Measurements from ENCODE around the gene SLC9A5. TPM values are rescaled to one million over a fixed set of nuclear protein-coding genes. Genes with fewer than 3 reads are reported as not detected.

SLC9A5 gene
- total and polyA plus RNA-seq, 2 donors: 0.09 to 1.1 TPM

DNA sequence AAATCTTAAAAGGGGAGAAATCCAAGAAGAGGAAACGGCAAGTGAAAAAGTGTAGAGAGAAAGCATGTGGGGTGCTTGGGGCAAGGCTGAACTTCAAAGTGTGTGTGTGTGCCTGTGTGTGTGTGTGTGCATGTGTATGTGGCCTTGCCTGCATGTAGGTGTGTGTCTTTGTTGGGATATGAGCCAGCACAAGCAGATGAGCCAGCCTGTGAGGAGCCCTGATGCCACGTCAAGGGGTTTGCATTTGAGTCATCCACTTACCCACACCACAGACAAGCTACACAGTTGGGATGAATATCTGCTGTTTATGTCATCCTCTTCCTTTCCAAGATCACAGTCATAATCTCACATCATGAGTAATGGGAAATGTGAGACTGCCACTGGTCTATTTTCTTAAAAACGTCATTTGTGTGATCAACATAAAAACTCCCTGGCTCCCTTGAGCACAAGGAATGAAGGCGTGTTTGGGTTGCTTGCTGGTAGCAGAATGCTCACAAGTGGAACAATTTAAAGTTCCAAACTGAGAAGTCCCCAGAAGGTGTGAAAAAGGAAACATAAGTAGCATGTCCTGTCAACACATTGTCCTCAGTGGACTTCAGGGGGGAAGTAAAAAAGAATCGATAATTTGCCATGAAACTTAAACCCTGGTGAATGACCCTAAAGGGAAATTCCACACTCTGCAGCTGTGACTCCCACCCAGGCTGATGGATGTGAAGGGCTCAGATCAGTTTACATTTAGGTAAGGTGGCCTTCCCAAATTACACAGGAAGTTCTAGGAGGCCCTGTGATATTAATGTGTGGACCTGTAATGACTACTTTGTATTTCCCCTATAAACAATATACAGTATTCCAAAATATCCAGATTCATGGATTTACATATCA is 63.1 kb downstream of the SLC9A5 start:
- 88% methylated on average over 5 of the region's 5 CpGs for WGBS
- Histone ChIP-seq H3K36me3 (ENCODE audit: control insufficient read depth in 2 of 2, insufficient read depth in 2 of 2, low read length in 1 of 2) (no peaks in the 10 kb centered on the region), H3K27ac (ENCODE audit: low read depth in 1 of 2, low read length in 1 of 2) (peak overlapping the region; percentile 8 to 32), H3K27me3 (ENCODE audit: control insufficient read depth in 2 of 2, insufficient read depth in 1 of 2, low read length in 1 of 2) (no peaks in the 10 kb centered on the region), H3K4me3 (ENCODE audit: low read length in 2 of 2) (no peak overlapping the region), H3K4me1 (ENCODE audit: control insufficient read depth in 2 of 2, insufficient read depth in 2 of 2, low read length in 2 of 2) (no peaks in the 10 kb centered on the region), H3K9me3 (ENCODE audit: control insufficient read depth in 2 of 2, insufficient read depth in 1 of 2, low read length in 1 of 2) (peaks cover 0 to 3% of the 10 kb centered on the region in 2 donors)
- DNase-seq (ENCODE audit: low read depth in 6 of 9, low spot score in 9 of 9): peak in 1 of 9 donors; percentile 13

GRCh38 chr16:67312719-67313118 is 63.9 kb downstream of the SLC9A5 start:
- no peaks in the 10 kb centered on the region for H3K36me3 ChIP-seq (ENCODE audit: control insufficient read depth in 2 of 2, insufficient read depth in 2 of 2, low read length in 1 of 2)
- H3K4me3 ChIP-seq (ENCODE audit: low read length in 2 of 2): no peak overlapping the region
- no peaks in the 10 kb centered on the region for H3K27me3 ChIP-seq (ENCODE audit: control insufficient read depth in 2 of 2, insufficient read depth in 1 of 2, low read length in 1 of 2)
- no peak overlapping the region for H3K27ac ChIP-seq (ENCODE audit: low read depth in 1 of 2, low read length in 1 of 2)
- H3K9me3 ChIP-seq (ENCODE audit: control insufficient read depth in 2 of 2, insufficient read depth in 1 of 2, low read length in 1 of 2): peaks cover 0 to 3% of the 10 kb centered on the region in 2 donors
- no peak for DNase-seq (ENCODE audit: low read depth in 6 of 9, low spot score in 9 of 9)
- H3K4me1 ChIP-seq (ENCODE audit: control insufficient read depth in 2 of 2, insufficient read depth in 2 of 2, low read length in 2 of 2): no peaks in the 10 kb centered on the region

- no peaks in the 10 kb centered on the region for H3K27me3 ChIP-seq (ENCODE audit: control insufficient read depth in 2 of 2, insufficient read depth in 1 of 2, low read length in 1 of 2)
Measured at GRCh38 chr16:67317853-67318252, 69.1 kb downstream of the SLC9A5 start.

More at GRCh38 chr16:67317853-67318252, 69.1 kb downstream of the SLC9A5 start:
- no peak overlapping the region for H3K4me3 ChIP-seq (ENCODE audit: low read length in 2 of 2)
- DNase-seq (ENCODE audit: low read depth in 6 of 9, low spot score in 9 of 9): no peak
- H3K36me3 ChIP-seq (ENCODE audit: control insufficient read depth in 2 of 2, insufficient read depth in 2 of 2, low read length in 1 of 2): no peaks in the 10 kb centered on the region
- no peaks in the 10 kb centered on the region for H3K9me3 ChIP-seq (ENCODE audit: control insufficient read depth in 2 of 2, insufficient read depth in 1 of 2, low read length in 1 of 2)
- no peaks in the 10 kb centered on the region for H3K4me1 ChIP-seq (ENCODE audit: control insufficient read depth in 2 of 2, insufficient read depth in 2 of 2, low read length in 2 of 2)
- no peak overlapping the region for H3K27ac ChIP-seq (ENCODE audit: low read depth in 1 of 2, low read length in 1 of 2)

Other genes with a start within 250 kb of the SLC9A5 start
- 54.3 TPM for gene CBFB, start 219.8 kb upstream of the SLC9A5 start, total RNA-seq
- 49.4 TPM for gene CBFB, start 219.8 kb upstream of the SLC9A5 start, polyA plus RNA-seq
- gene PHAF1, start 139.0 kb upstream of the SLC9A5 start, total RNA-seq: 7.7 TPM
- 12.0 TPM for gene PHAF1, start 139.0 kb upstream of the SLC9A5 start, polyA plus RNA-seq
- gene B3GNT9, start 98.0 kb upstream of the SLC9A5 start, total RNA-seq: 1.3 TPM
- 3.2 TPM for gene B3GNT9, start 98.0 kb upstream of the SLC9A5 start, polyA plus RNA-seq
- gene TRADD, start 89.1 kb upstream of the SLC9A5 start, total RNA-seq: 12.5 TPM
- gene TRADD, start 89.1 kb upstream of the SLC9A5 start, polyA plus RNA-seq: 33.9 TPM
- gene FBXL8, start 89.0 kb upstream of the SLC9A5 start, total RNA-seq: 2.0 TPM
- 12.0 TPM for gene FBXL8, start 89.0 kb upstream of the SLC9A5 start, polyA plus RNA-seq
- gene HSF4, start 84.2 kb upstream of the SLC9A5 start, total RNA-seq: 4.1 TPM
- gene HSF4, start 84.2 kb upstream of the SLC9A5 start, polyA plus RNA-seq: 50.8 TPM
- 2.3 TPM for gene NOL3, start 78.4 kb upstream of the SLC9A5 start, total RNA-seq
- gene NOL3, start 78.4 kb upstream of the SLC9A5 start, polyA plus RNA-seq: 28.2 TPM
- 5.2 TPM for gene MATCAP1, start 65.0 kb upstream of the SLC9A5 start, total RNA-seq
- gene MATCAP1, start 65.0 kb upstream of the SLC9A5 start, polyA plus RNA-seq: 24.6 TPM
- gene EXOC3L1, start 58.8 kb upstream of the SLC9A5 start, total RNA-seq: 0.57 TPM
- 2.2 TPM for gene EXOC3L1, start 58.8 kb upstream of the SLC9A5 start, polyA plus RNA-seq
- gene E2F4, start 56.8 kb upstream of the SLC9A5 start, total RNA-seq: 47.7 TPM
- gene E2F4, start 56.8 kb upstream of the SLC9A5 start, polyA plus RNA-seq: 46.9 TPM
- 2.3 TPM for gene ELMO3, start 49.8 kb upstream of the SLC9A5 start, total RNA-seq
- 15.3 TPM for gene ELMO3, start 49.8 kb upstream of the SLC9A5 start, polyA plus RNA-seq
- gene TMEM208, start 21.8 kb upstream of the SLC9A5 start, total RNA-seq: 35.2 TPM
- 71.8 TPM for gene TMEM208, start 21.8 kb upstream of the SLC9A5 start, polyA plus RNA-seq
- 5.6 TPM for gene FHOD1, start 1.5 kb upstream of the SLC9A5 start, total RNA-seq
- gene FHOD1, start 1.5 kb upstream of the SLC9A5 start, polyA plus RNA-seq: 27.8 TPM
- 12.6 TPM for gene PLEKHG4, start 30.6 kb downstream of the SLC9A5 start, total RNA-seq
- 16.8 TPM for gene PLEKHG4, start 30.6 kb downstream of the SLC9A5 start, polyA plus RNA-seq
- 0.19 TPM for gene KCTD19, start 77.8 kb downstream of the SLC9A5 start, total RNA-seq
- gene KCTD19, start 77.8 kb downstream of the SLC9A5 start, polyA plus RNA-seq: 0.34 TPM
- gene LRRC36, start 77.8 kb downstream of the SLC9A5 start, total RNA-seq: 0.19 TPM
- gene LRRC36, start 77.8 kb downstream of the SLC9A5 start, polyA plus RNA-seq: 0.78 TPM
- 1.6 TPM for gene TPPP3, start 144.5 kb downstream of the SLC9A5 start, total RNA-seq
- gene TPPP3, start 144.5 kb downstream of the SLC9A5 start, polyA plus RNA-seq: 9.0 TPM
- 0.52 TPM for gene ZDHHC1, start 167.5 kb downstream of the SLC9A5 start, total RNA-seq
- 2.5 TPM for gene ZDHHC1, start 167.5 kb downstream of the SLC9A5 start, polyA plus RNA-seq
- 0.09 TPM for gene HSD11B2, start 182.1 kb downstream of the SLC9A5 start, total RNA-seq
- gene HSD11B2, start 182.1 kb downstream of the SLC9A5 start, polyA plus RNA-seq: 7.8 TPM
- gene ATP6V0D1, start 232.2 kb downstream of the SLC9A5 start, total RNA-seq: 51.8 TPM
- 44.8 TPM for gene ATP6V0D1, start 232.2 kb downstream of the SLC9A5 start, polyA plus RNA-seq
- gene AGRP, start 234.6 kb downstream of the SLC9A5 start, total RNA-seq: 0.09 TPM
- gene AGRP, start 234.6 kb downstream of the SLC9A5 start, polyA plus RNA-seq: 0.87 TPM

All from thymus (tissue), 11 donors.